Smooth muscle cell (in vitro differentiated cells): ENCODE measurements around the gene ADRA2C. TPM values are rescaled to one million over a fixed set of nuclear protein-coding genes. Genes with fewer than 3 reads are reported as not detected.

Source experiments
- DNase-seq: peaks from one replicate; lab custom pipeline; 2025; ENCODE audit not compliant: unreplicated experiment; lab: John Stamatoyannopoulos, UW
- H2AFZ ChIP-seq: fragments of 200-600 bp; sonication (generic); 2 replicates; pipeline ENCODE4 v1.6.0; 2016; ENCODE audit warnings: antibody characterized with exemption, low read depth, mild to moderate bottlenecking
- H3F3A ChIP-seq: fragments of 200-600 bp; sonication (generic); 2 replicates; pipeline ENCODE4 v1.6.0; 2017; ENCODE audit warnings: antibody characterized with exemption, low read depth
- H3K27ac ChIP-seq: fragments of 200-600 bp; sonication (generic); 2 replicates; pipeline ENCODE4 v1.5.1; 2016; ENCODE audit warnings: low read depth, mild to moderate bottlenecking
- H3K27me3 ChIP-seq: fragments of 200-600 bp; sonication (generic); 2 replicates; pipeline ENCODE4 v1.6.1; 2016; ENCODE audit warnings: low read depth, mild to moderate bottlenecking
- H3K36me3 ChIP-seq: fragments of 200-600 bp; sonication (generic); 2 replicates; pipeline ENCODE4 v1.5.1; 2016; ENCODE audit warnings: low read depth
- H3K4me1 ChIP-seq: fragments of 200-600 bp; sonication (generic); 2 replicates; pipeline ENCODE4 v1.5.1; 2016; ENCODE audit warnings: low read depth
- H3K4me2 ChIP-seq: fragments of 200-600 bp; sonication (generic); 2 replicates; pipeline ENCODE4 v1.6.0; 2016; ENCODE audit warnings: mild to moderate bottlenecking
- H3K4me3 ChIP-seq: fragments of 200-600 bp; sonication (generic); 2 replicates; pipeline ENCODE4 v1.5.1; 2016; ENCODE audit warnings: mild to moderate bottlenecking
- H3K79me2 ChIP-seq: fragments of 200-600 bp; sonication (generic); 2 replicates; pipeline ENCODE4 v1.6.0; 2016; ENCODE audit warnings: low read depth, mild to moderate bottlenecking
- H3K9ac ChIP-seq: fragments of 200-600 bp; sonication (generic); 2 replicates; pipeline ENCODE4 v1.6.0; 2016; ENCODE audit warnings: low read depth
- H3K9me3 ChIP-seq: fragments of 200-600 bp; sonication (generic); replicated peaks from 2 replicates; pipeline ENCODE4 v1.5.1; 2016; ENCODE audit warnings: low read depth
- H4K20me1 ChIP-seq: fragments of 200-600 bp; sonication (generic); 2 replicates; pipeline ENCODE4 v1.6.0; 2016; ENCODE audit warnings: low read depth
- CTCF ChIP-seq: fragments of 200-600 bp; sonication (generic); IDR thresholded peaks from 2 replicates; pipeline ENCODE4 v1.5.1; 2017; ENCODE audit warnings: borderline replicate concordance, mild to moderate bottlenecking, antibody characterized with exemption; ENCODE audit not compliant: insufficient read depth, poor library complexity, severe bottlenecking
- WGBS: methylation state at CpG from one replicate; pipeline ENCODE4 v1.1.7; 2016; ENCODE audit warnings: low lambda C conversion rate; 5-methylcytosine and 5-hydroxymethylcytosine counted together
- polyA plus RNA-seq: library from polyadenylated mRNA; unstranded; fragments of >200 nt; fragmentation: Nextera tagmentation; extraction: Ambion mirVana; gene quantifications from 2 replicates; pipeline ENCODE4 v1.2.1, GENCODE V29; 2016
- total RNA-seq: library from RNA; depleted of rRNA; stranded (reverse); fragments of >200 nt; gene quantifications from 2 replicates; pipeline ENCODE4 v1.2.3, GENCODE V29; 2014

Gene ADRA2C
- total and polyA plus RNA-seq, 2 experiments from 2014 or later, result 0.53 to 1.6 TPM

- TF ChIP-seq CTCF, result no peak
- Histone ChIP-seq H3K4me2 (no peak overlapping the region), H3K4me3 (no peak overlapping the region), H3F3A (no peaks in the 10 kb centered on the region), H3K27ac (no peak overlapping the region), H3K9me3 (no peaks in the 10 kb centered on the region), H4K20me1 (no peaks in the 10 kb centered on the region), H2AFZ (no peak overlapping the region), H3K9ac (no peak overlapping the region), H3K27me3 (no peaks in the 10 kb centered on the region), H3K36me3 (no peaks in the 10 kb centered on the region), H3K4me1 (no peaks in the 10 kb centered on the region), H3K79me2 (no peaks in the 10 kb centered on the region)
- no peak for DNase-seq
- WGBS, result 93% methylated on average over 8 of the region's 8 CpGs
Measured at GRCh38 chr4:3785292-3785565, 19.0 kb downstream of the ADRA2C start.

GRCh38 chr4:3786196-3786869 lies 20.1 kb downstream of the ADRA2C start:
- Histone ChIP-seq H3F3A (no peaks in the 10 kb centered on the region), H3K4me3 (no peak overlapping the region), H3K9ac (no peak overlapping the region), H4K20me1 (no peaks in the 10 kb centered on the region), H3K9me3 (no peaks in the 10 kb centered on the region), H3K4me2 (no peak overlapping the region), H3K27ac (no peak overlapping the region), H2AFZ (no peak overlapping the region), H3K36me3 (no peaks in the 10 kb centered on the region), H3K4me1 (no peaks in the 10 kb centered on the region), H3K27me3 (no peaks in the 10 kb centered on the region), H3K79me2 (no peaks in the 10 kb centered on the region)
- no peak for DNase-seq
- WGBS, result 90% methylated on average over 13 of the region's 13 CpGs
- no peak for TF ChIP-seq CTCF

GRCh38 chr4:3787489-3788365 lies 21.5 kb downstream of the ADRA2C start:
- 89% methylated on average over 23 of the region's 23 CpGs for WGBS
- Histone ChIP-seq H3K36me3 (no peaks in the 10 kb centered on the region), H3K4me3 (no peak overlapping the region)

More at GRCh38 chr4:3787489-3788365, 21.5 kb downstream of the ADRA2C start:
- H3K27me3 ChIP-seq, result no peaks in the 10 kb centered on the region
- H3K4me2 ChIP-seq, result no peak overlapping the region
- no peaks in the 10 kb centered on the region for H3K4me1 ChIP-seq
- DNase-seq, result no peak
- no peaks in the 10 kb centered on the region for H3K9me3 ChIP-seq
- H3K9ac ChIP-seq, result no peak overlapping the region
- H4K20me1 ChIP-seq, result no peaks in the 10 kb centered on the region
- no peaks in the 10 kb centered on the region for H3K79me2 ChIP-seq
- H3K27ac ChIP-seq, result no peak overlapping the region
- H2AFZ ChIP-seq, result no peak overlapping the region
- H3F3A ChIP-seq, result no peaks in the 10 kb centered on the region
- no peak for TF ChIP-seq CTCF
